SK-N-SH (cell line): ENCODE data around the gene INTS6. TPM values are rescaled to one million over a fixed set of nuclear protein-coding genes. Genes with fewer than 3 reads are reported as not detected.
"Not testable (repeated sequence)": the region's sequence is repeated elsewhere in the genome, so short reads cannot be mapped to it uniquely, and the experiment has no call there.

ENCODE experiments used
- CTCF ChIA-PET: fragments of 300-600, 350-600 bp; formaldehyde crosslinking; extraction: SDS; loops from one replicate; lab custom pipeline; 2021; lab: Yijun Ruan, JAX
- POLR2A ChIA-PET: fragments of 350-600 bp; sonication (Branson Sonifier 250); formaldehyde crosslinking; extraction: SDS; loops from one replicate; lab custom pipeline; 2020; ENCODE audit warnings: antibody characterized with exemption, inconsistent platforms; lab: Yijun Ruan, JAX
- DNase-seq: peaks from one replicate; pipeline ENCODE4 v3.0.0; 2012
- H2AFZ ChIP-seq: fragments of 200-600 bp; sonication (generic); 2 replicates; pipeline ENCODE4 v1.8.1; 2016; ENCODE audit warnings: antibody characterized with exemption, mild to moderate bottlenecking, low read depth
- H3F3A ChIP-seq: fragments of 200-600 bp; sonication (generic); replicated peaks from 2 replicates; pipeline ENCODE3; 2016; ENCODE audit warnings: antibody characterized with exemption, mild to moderate bottlenecking; ENCODE audit not compliant: insufficient read depth
- H3K27ac ChIP-seq, 2 experiments: fragments of 200-500 bp in 1 of 2; fragments of 200-600 bp in 1 of 2; sonication (Bioruptor generic) in 1 of 2; sonication (generic), shearing (Covaris generic) in 1 of 2; 2 replicates each; pipeline versions ENCODE4 v1.5.1 to v1.6.1; 2014 to 2016; ENCODE audit warnings: low read depth in 2 of 2, inconsistent platforms in 1 of 2, low read length in 1 of 2, mild to moderate bottlenecking in 1 of 2, mixed read lengths in 1 of 2
- H3K27me3 ChIP-seq: fragments of 200-600 bp; sonication (generic), shearing (Covaris generic); 2 replicates; pipeline ENCODE4 v1.6.1; 2016; ENCODE audit warnings: mixed run types; ENCODE audit not compliant: insufficient read depth
- H3K36me3 ChIP-seq, 2 experiments: fragments of 200-500 bp in 1 of 2; fragments of 200-600 bp in 1 of 2; sonication (Bioruptor generic) in 1 of 2; sonication (generic) in 1 of 2; replicated peaks in 1 of 2; 2 replicates each; pipeline versions ENCODE3 to v1.5.1; 2014 to 2016; ENCODE audit warnings: low read length in 1 of 2, mild to moderate bottlenecking in 1 of 2; ENCODE audit not compliant: insufficient read depth in 2 of 2, control insufficient read depth in 1 of 2
- H3K4me1 ChIP-seq, 2 experiments: fragments of 200-500 bp in 1 of 2; fragments of 200-600 bp in 1 of 2; sonication (Bioruptor generic) in 1 of 2; sonication (generic), shearing (Covaris generic) in 1 of 2; 2 replicates each; pipeline versions ENCODE4 v1.5.1 to v1.6.1; 2014 to 2016; ENCODE audit warnings: low read depth in 1 of 2, low read length in 1 of 2, mixed run types in 1 of 2; ENCODE audit not compliant: insufficient read depth in 2 of 2, control insufficient read depth in 1 of 2
- H3K4me2 ChIP-seq: fragments of 200-600 bp; sonication (generic), shearing (Covaris generic); 2 replicates; pipeline ENCODE4 v1.6.1; 2017; ENCODE audit warnings: mixed run types
- H3K4me3 ChIP-seq, 2 experiments: fragments of 200-500 bp in 1 of 2; fragments of 200-600 bp in 1 of 2; sonication (Bioruptor generic) in 1 of 2; sonication (generic), shearing (Covaris generic) in 1 of 2; 2 replicates each; pipeline versions ENCODE4 v1.5.1 to v1.8.1; 2014 to 2016; ENCODE audit warnings: low read depth in 2 of 2, inconsistent platforms in 1 of 2, low read length in 1 of 2, mild to moderate bottlenecking in 1 of 2, mixed read lengths in 1 of 2, moderate library complexity in 1 of 2
- H3K79me2 ChIP-seq: fragments of 200-600 bp; sonication (generic); 2 replicates; pipeline ENCODE4 v1.8.1; 2017; ENCODE audit warnings: mild to moderate bottlenecking; ENCODE audit not compliant: insufficient read depth
- H3K9ac ChIP-seq: fragments of 200-600 bp; sonication (generic); 2 replicates; pipeline ENCODE4 v1.6.1; 2017; ENCODE audit warnings: mixed run types
- H3K9me2 ChIP-seq: fragments of 200-600 bp; sonication (generic); 2 replicates; pipeline ENCODE4 v1.6.1; 2017; ENCODE audit warnings: mixed run types
- H3K9me3 ChIP-seq: fragments of 200-600 bp; sonication (generic); 2 replicates; pipeline ENCODE4 v1.6.1; 2017; ENCODE audit warnings: mixed run types, mild to moderate bottlenecking, moderate library complexity
- H4K20me1 ChIP-seq: fragments of 200-600 bp; sonication (generic); 2 replicates; pipeline ENCODE4 v1.6.1; 2017; ENCODE audit warnings: mild to moderate bottlenecking, mixed run types; ENCODE audit not compliant: insufficient read depth
- ELF1 ChIP-seq: IDR thresholded peaks from 2 replicates; pipeline ENCODE4 v1.4.0; 2012
- FOXJ3 ChIP-seq: sonication (generic); formaldehyde crosslinking; IDR thresholded peaks from 2 replicates; pipeline ENCODE4 v1.5.1; 2020; ENCODE audit warnings: mild to moderate bottlenecking, missing genetic modification reagents
- GABPA ChIP-seq: IDR thresholded peaks from 2 replicates; pipeline ENCODE4 v1.4.0; 2012; ENCODE audit warnings: low read depth, mild to moderate bottlenecking
- IRF3 ChIP-seq: fragments of 150-350 bp; IDR thresholded peaks from 2 replicates; pipeline ENCODE4 v1.6.1; 2016; ENCODE audit warnings: mild to moderate bottlenecking, low read depth, low read length
- JUND ChIP-seq: IDR thresholded peaks from 2 replicates; pipeline ENCODE4 v1.4.0; 2012
- MEF2A ChIP-seq: IDR thresholded peaks from 2 replicates; pipeline ENCODE4 v1.4.0; 2012; ENCODE audit warnings: low read depth, borderline replicate concordance
- MXI1 ChIP-seq: IDR thresholded peaks from 2 replicates; pipeline ENCODE4 v1.6.1; 2012; ENCODE audit warnings: mild to moderate bottlenecking, low read depth, low read length, improper control_type of control experiment
- POLR2AphosphoS5 ChIP-seq: IDR thresholded peaks from 2 replicates; pipeline ENCODE4 v1.6.1; 2012; ENCODE audit warnings: low read depth, low read length
- RCOR1 ChIP-seq: fragments of 150-350 bp; IDR thresholded peaks from 2 replicates; pipeline ENCODE4 v1.6.1; 2017; ENCODE audit warnings: antibody characterized with exemption, low read length
- SIN3A ChIP-seq: IDR thresholded peaks from 2 replicates; pipeline ENCODE4 v1.6.1; 2012; ENCODE audit warnings: low read depth, mild to moderate bottlenecking, low read length, moderate library complexity, borderline replicate concordance
- TCF12 ChIP-seq: IDR thresholded peaks from 2 replicates; pipeline ENCODE4 v1.4.0; 2012
- TEAD4 ChIP-seq: IDR thresholded peaks from 2 replicates; pipeline ENCODE4 v1.4.0; 2012; ENCODE audit warnings: mild to moderate bottlenecking, borderline replicate concordance; ENCODE audit not compliant: insufficient read depth
- USF1 ChIP-seq: IDR thresholded peaks from 2 replicates; pipeline ENCODE4 v1.4.0; 2012; ENCODE audit warnings: low read depth, borderline replicate concordance
- YY1 ChIP-seq: IDR thresholded peaks from 2 replicates; pipeline ENCODE4 v1.4.0; 2012; ENCODE audit warnings: low read depth, mild to moderate bottlenecking
- WGBS: methylation state at CpG from one replicate; pipeline ENCODE4 v1.1.6; 2017; ENCODE audit warnings: low lambda C conversion rate; 5-methylcytosine and 5-hydroxymethylcytosine counted together
- polyA plus RNA-seq, 3 experiments: library from polyadenylated mRNA; depleted of rRNA; stranded (reverse); fragments of >200 nt; gene quantifications; 2 replicates each; pipeline ENCODE4 v1.2.3, GENCODE V29; 2012
- TF ChIP-seq, protein P1 (sequence below): fragments of 150-350 bp; IDR thresholded peaks from 2 replicates; pipeline ENCODE4 v1.6.1; 2017; ENCODE audit warnings: antibody characterized with exemption, low read length, low read depth, borderline replicate concordance
- TF ChIP-seq, protein P2 (sequence below): IDR thresholded peaks from 2 replicates; pipeline ENCODE4 v1.6.1; 2012; ENCODE audit warnings: mild to moderate bottlenecking, low read depth, low read length, moderate library complexity

INTS6 gene
- polyA plus RNA-seq, 1 of the 3 experiments (the other 2 are of a cell fraction): 7.7 TPM

- Histone ChIP-seq H4K20me1 (no peaks in the 10 kb centered on the region), H3K36me3 (peaks cover 27 to 50% of the 10 kb centered on the region in 2 experiments), H3K27me3 (no peaks in the 10 kb centered on the region), H3K4me1 (peaks cover 0 to 3% of the 10 kb centered on the region in 2 experiments; a peak in 2 of 4 replicates), H3K4me2 (no peak overlapping the region), H3K9me2 (no peaks in the 10 kb centered on the region), H2AFZ (no peak overlapping the region), H3F3A (peaks cover 5% of the 10 kb centered on the region), H3K27ac (no peak overlapping the region), H3K9me3 (no peaks in the 10 kb centered on the region), H3K4me3 (no peak overlapping the region), H3K9ac (no peak overlapping the region), H3K79me2 (peaks cover 46% of the 10 kb centered on the region; the same call in 1 of the 2 replicates)
- TF ChIP-seq, protein P1, sequence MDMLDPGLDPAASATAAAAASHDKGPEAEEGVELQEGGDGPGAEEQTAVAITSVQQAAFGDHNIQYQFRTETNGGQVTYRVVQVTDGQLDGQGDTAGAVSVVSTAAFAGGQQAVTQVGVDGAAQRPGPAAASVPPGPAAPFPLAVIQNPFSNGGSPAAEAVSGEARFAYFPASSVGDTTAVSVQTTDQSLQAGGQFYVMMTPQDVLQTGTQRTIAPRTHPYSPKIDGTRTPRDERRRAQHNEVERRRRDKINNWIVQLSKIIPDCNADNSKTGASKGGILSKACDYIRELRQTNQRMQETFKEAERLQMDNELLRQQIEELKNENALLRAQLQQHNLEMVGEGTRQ: no peak
- no peak for TF ChIP-seq MXI1
- no peak for TF ChIP-seq GABPA
- TF ChIP-seq JUND: no peak
- no peak for TF ChIP-seq FOXJ3 (CRISPR knock-in tag)
- TF ChIP-seq USF1: no peak
- no peak for TF ChIP-seq SIN3A
- no peak for TF ChIP-seq POLR2AphosphoS5
- DNase-seq: no peak
- CTCF ChIA-PET: interaction anchor here (1.7 kb wide), 1 partner anchor 130 kb away, joined by 4 read pairs; no protein-coding TSS in a partner anchor
- POLR2A ChIA-PET: no interaction called here
Observed at GRCh38 chr13:51416107-51416506, 36.7 kb downstream of the INTS6 start.

GRCh38 chr13:51415339-51415738, 37.5 kb downstream of the INTS6 start:
- 96% methylated on average over 1 of the region's 1 CpG for WGBS
- CTCF ChIA-PET: interaction anchor here (1.7 kb wide), 1 partner anchor 129 kb away, joined by 4 read pairs; no protein-coding TSS in a partner anchor
- H3K4me1 ChIP-seq, H3K9me2 ChIP-seq, POLR2A ChIA-PET, H3F3A ChIP-seq, H3K4me3 ChIP-seq, H2AFZ ChIP-seq, H3K27me3 ChIP-seq, H4K20me1 ChIP-seq, H3K9me3 ChIP-seq, H3K27ac ChIP-seq, DNase-seq, H3K4me2 ChIP-seq, H3K9ac ChIP-seq: not testable (repeated sequence)
- H3K79me2 ChIP-seq: peaks cover 47% of the 10 kb centered on the region; the same call in 1 of the 2 replicates
- peaks cover 19 to 47% of the 10 kb centered on the region in 2 experiments for H3K36me3 ChIP-seq

DNA sequence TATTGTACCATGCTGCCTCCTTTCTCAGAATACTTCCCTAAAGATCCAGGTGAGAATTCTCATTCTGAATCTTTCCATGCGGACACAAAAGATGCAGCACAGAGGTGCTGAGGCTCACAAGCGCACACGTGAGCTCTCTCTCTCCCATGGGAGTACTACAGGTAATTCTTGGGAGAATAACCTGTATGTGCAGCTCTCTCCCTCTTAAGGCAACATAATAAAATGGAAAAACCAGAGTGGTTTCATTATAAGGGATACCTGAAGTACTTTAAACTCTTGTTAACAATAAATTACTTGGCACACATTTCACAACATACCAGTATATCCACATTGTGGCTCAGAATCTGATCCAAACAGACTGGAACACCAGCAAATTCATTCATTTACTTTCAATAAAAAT, 40.4 kb downstream of the INTS6 start:
- no peaks in the 10 kb centered on the region; a peak in 1 of 4 replicates for H3K4me1 ChIP-seq
- no peak overlapping the region for H2AFZ ChIP-seq
- WGBS: 97% methylated on average over 3 of the region's 3 CpGs
- ChIA-PET CTCF (no interaction called here), POLR2A (no interaction called here)
- H3K9ac ChIP-seq: no peak overlapping the region
- no peaks in the 10 kb centered on the region for H3K9me2 ChIP-seq
- DNase-seq: no peak
- H3K4me3 ChIP-seq: no peak overlapping the region
- H3K9me3 ChIP-seq: no peaks in the 10 kb centered on the region
- H4K20me1 ChIP-seq: 0 out of 2 replicates have a peak, but pooled peaks cover 4% of the 10 kb centered on the region
- H3K36me3 ChIP-seq: peaks cover 24 to 33% of the 10 kb centered on the region in 2 experiments
- peaks cover 67% of the 10 kb centered on the region for H3K79me2 ChIP-seq
- no peak overlapping the region for H3K4me2 ChIP-seq
- no peak overlapping the region for H3K27ac ChIP-seq
- peaks cover 5% of the 10 kb centered on the region for H3F3A ChIP-seq
- H3K27me3 ChIP-seq: no peaks in the 10 kb centered on the region
- TF ChIP-seq RCOR1 (no peak), POLR2AphosphoS5 (no peak), TCF12 (no peak), ELF1 (no peak), TEAD4 (no peak), MEF2A (no peak), IRF3 (no peak), YY1 (no peak), MXI1 (no peak), FOXJ3 (CRISPR knock-in tag) (no peak)
- TF ChIP-seq, protein P2, sequence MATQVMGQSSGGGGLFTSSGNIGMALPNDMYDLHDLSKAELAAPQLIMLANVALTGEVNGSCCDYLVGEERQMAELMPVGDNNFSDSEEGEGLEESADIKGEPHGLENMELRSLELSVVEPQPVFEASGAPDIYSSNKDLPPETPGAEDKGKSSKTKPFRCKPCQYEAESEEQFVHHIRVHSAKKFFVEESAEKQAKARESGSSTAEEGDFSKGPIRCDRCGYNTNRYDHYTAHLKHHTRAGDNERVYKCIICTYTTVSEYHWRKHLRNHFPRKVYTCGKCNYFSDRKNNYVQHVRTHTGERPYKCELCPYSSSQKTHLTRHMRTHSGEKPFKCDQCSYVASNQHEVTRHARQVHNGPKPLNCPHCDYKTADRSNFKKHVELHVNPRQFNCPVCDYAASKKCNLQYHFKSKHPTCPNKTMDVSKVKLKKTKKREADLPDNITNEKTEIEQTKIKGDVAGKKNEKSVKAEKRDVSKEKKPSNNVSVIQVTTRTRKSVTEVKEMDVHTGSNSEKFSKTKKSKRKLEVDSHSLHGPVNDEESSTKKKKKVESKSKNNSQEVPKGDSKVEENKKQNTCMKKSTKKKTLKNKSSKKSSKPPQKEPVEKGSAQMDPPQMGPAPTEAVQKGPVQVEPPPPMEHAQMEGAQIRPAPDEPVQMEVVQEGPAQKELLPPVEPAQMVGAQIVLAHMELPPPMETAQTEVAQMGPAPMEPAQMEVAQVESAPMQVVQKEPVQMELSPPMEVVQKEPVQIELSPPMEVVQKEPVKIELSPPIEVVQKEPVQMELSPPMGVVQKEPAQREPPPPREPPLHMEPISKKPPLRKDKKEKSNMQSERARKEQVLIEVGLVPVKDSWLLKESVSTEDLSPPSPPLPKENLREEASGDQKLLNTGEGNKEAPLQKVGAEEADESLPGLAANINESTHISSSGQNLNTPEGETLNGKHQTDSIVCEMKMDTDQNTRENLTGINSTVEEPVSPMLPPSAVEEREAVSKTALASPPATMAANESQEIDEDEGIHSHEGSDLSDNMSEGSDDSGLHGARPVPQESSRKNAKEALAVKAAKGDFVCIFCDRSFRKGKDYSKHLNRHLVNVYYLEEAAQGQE: no peak
